Measurements from ENCODE around the gene CPM. TPM values are rescaled to one million over a fixed set of nuclear protein-coding genes. Genes with fewer than 3 reads are reported as not detected.
"Not testable (repeated sequence)": the region's sequence is repeated elsewhere in the genome, so short reads cannot be mapped to it uniquely, and the experiment has no call there.

The CPM gene
- total and polyA plus RNA-seq, 3 experiments from 2014 or later, result 0.26 to 1.9 (median 1.6) TPM

DNA sequence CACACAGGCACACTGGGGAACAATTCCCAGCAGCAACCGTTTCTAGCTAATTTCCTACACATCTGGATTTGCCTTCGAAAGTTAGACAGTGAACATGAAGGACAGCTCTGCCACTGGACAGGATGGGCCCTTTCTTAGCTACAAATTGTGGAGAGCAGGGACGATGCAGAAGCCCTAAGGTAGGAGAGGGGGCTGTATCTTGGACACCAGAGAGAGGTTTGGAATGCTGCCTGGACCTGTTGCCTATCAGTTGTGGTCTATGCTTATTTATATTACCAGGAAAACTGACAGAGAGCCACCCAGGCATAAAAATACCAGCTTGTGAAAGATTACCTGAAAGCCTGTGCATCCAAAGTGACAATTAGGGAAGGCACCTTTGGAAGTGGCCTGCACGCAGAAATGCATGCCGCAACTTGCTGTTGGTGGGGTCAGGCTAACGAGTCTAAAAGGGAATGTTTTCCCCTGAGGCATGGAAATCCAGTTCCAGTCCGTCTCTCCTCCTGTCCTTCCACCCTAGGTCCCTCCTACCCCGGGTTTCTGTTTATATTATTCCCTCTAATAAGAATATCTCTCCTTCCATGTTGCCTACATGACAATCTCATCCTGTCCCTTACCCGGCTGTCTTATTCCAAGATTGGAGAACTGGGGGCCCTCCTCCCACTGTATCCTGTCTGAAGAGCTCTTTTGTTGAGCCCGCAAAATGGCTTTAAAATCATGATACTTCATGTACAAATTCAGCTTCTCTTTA is 64.8 kb downstream of the CPM start:
- H3K36me3 ChIP-seq (ENCODE audit: insufficient read depth, low read length), result no peaks in the 10 kb centered on the region
- H3K27me3 Mint-ChIP-seq, result peaks cover 7 to 10% of the 10 kb centered on the region in 2 donors
- no peaks in the 10 kb centered on the region for H3K27me3 ChIP-seq (ENCODE audit: insufficient read depth, low read length, poor library complexity, severe bottlenecking)
- no peaks in the 10 kb centered on the region for H3K9me3 ChIP-seq (ENCODE audit: low read length)
- H3K4me3 ChIP-seq (ENCODE audit: low read length), result no peak overlapping the region
- H3K36me3 Mint-ChIP-seq, result no peaks in the 10 kb centered on the region
- CTCF ChIA-PET, result interaction anchor here (0.6 kb wide), 1 partner anchor 613 kb away, joined by 4 read pairs; no protein-coding TSS in a partner anchor
- POLR2A ChIA-PET, result no interaction called here
- H3K4me1 Mint-ChIP-seq, result peaks cover 0 to 2% (median 0%) of the 10 kb centered on the region in 3 donors
- no peaks in the 10 kb centered on the region for H3K9me3 Mint-ChIP-seq
- no peak overlapping the region for H3K27ac Mint-ChIP-seq
- no peak overlapping the region for H3K27ac ChIP-seq (ENCODE audit: low read depth, low read length)
- H3K4me1 ChIP-seq (ENCODE audit: insufficient read depth, low read length), result no peaks in the 10 kb centered on the region
- DNase-seq, result no peak
- H3K4me3 Mint-ChIP-seq, result no peak overlapping the region

- Mint-ChIP-seq H3K27me3 (peaks cover 7 to 14% of the 10 kb centered on the region in 2 donors), H3K4me1 (peaks cover 0 to 2% (median 0%) of the 10 kb centered on the region in 3 donors), H3K36me3 (no peaks in the 10 kb centered on the region), H3K4me3 (no peak overlapping the region), H3K27ac (no peak overlapping the region), H3K9me3 (no peaks in the 10 kb centered on the region)
- ChIA-PET CTCF (interaction anchor here (0.6 kb wide), 1 partner anchor 614 kb away, joined by 4 read pairs; no protein-coding TSS in a partner anchor), POLR2A (no interaction called here)
- Histone ChIP-seq H3K27me3 (ENCODE audit: insufficient read depth, low read length, poor library complexity, severe bottlenecking) (no peaks in the 10 kb centered on the region), H3K4me3 (ENCODE audit: low read length) (no peak overlapping the region), H3K9me3 (ENCODE audit: low read length) (no peaks in the 10 kb centered on the region), H3K36me3 (ENCODE audit: insufficient read depth, low read length) (no peaks in the 10 kb centered on the region), H3K4me1 (ENCODE audit: insufficient read depth, low read length) (no peaks in the 10 kb centered on the region), H3K27ac (ENCODE audit: low read depth, low read length) (no peak overlapping the region)
- no peak for DNase-seq
Observed at GRCh38 chr12:68867606-68868005, 65.4 kb downstream of the CPM start.

GRCh38 chr12:68866950-68867349 is 66.0 kb downstream of the CPM start:
- ChIA-PET POLR2A (no interaction called here), CTCF (no interaction called here)
- H3K9me3 Mint-ChIP-seq, result no peaks in the 10 kb centered on the region
- no peaks in the 10 kb centered on the region for H3K36me3 Mint-ChIP-seq
- no peaks in the 10 kb centered on the region for H3K9me3 ChIP-seq (ENCODE audit: low read length)
- H3K4me1 Mint-ChIP-seq, result peaks cover 0 to 2% (median 0%) of the 10 kb centered on the region in 3 donors
- H3K27me3 Mint-ChIP-seq, result peaks cover 7 to 15% of the 10 kb centered on the region in 2 donors
- DNase-seq, result no peak
- no peaks in the 10 kb centered on the region for H3K4me1 ChIP-seq (ENCODE audit: insufficient read depth, low read length)
- no peaks in the 10 kb centered on the region for H3K36me3 ChIP-seq (ENCODE audit: insufficient read depth, low read length)
- no peak overlapping the region for H3K27ac Mint-ChIP-seq
- H3K27me3 ChIP-seq (ENCODE audit: insufficient read depth, low read length, poor library complexity, severe bottlenecking), result no peaks in the 10 kb centered on the region
- no peak overlapping the region for H3K4me3 Mint-ChIP-seq
- no peak overlapping the region for H3K27ac ChIP-seq (ENCODE audit: low read depth, low read length)
- H3K4me3 ChIP-seq (ENCODE audit: low read length), result no peak overlapping the region

- no peaks in the 10 kb centered on the region for H3K9me3 ChIP-seq (ENCODE audit: low read length)
- H3K36me3 Mint-ChIP-seq, result no peaks in the 10 kb centered on the region
- no peaks in the 10 kb centered on the region for H3K4me1 ChIP-seq (ENCODE audit: insufficient read depth, low read length)
- H3K27me3 Mint-ChIP-seq, result peaks cover 2 to 18% of the 10 kb centered on the region in 2 donors
- POLR2A ChIA-PET, result no interaction called here
- H3K27ac ChIP-seq (ENCODE audit: low read depth, low read length), result no peak overlapping the region
- H3K9me3 Mint-ChIP-seq, result no peaks in the 10 kb centered on the region
- H3K27ac Mint-ChIP-seq, result no peak overlapping the region
- peaks cover 0 to 2% (median 0%) of the 10 kb centered on the region in 3 donors for H3K4me1 Mint-ChIP-seq
- no peak overlapping the region for H3K4me3 Mint-ChIP-seq
- CTCF ChIA-PET, result no interaction called here
- no peaks in the 10 kb centered on the region for H3K36me3 ChIP-seq (ENCODE audit: insufficient read depth, low read length)
- no peak overlapping the region for H3K4me3 ChIP-seq (ENCODE audit: low read length)
- H3K27me3 ChIP-seq (ENCODE audit: insufficient read depth, low read length, poor library complexity, severe bottlenecking), result no peaks in the 10 kb centered on the region
- DNase-seq, result no peak
Observed at GRCh38 chr12:68865399-68866164, 67.4 kb downstream of the CPM start.

DNA sequence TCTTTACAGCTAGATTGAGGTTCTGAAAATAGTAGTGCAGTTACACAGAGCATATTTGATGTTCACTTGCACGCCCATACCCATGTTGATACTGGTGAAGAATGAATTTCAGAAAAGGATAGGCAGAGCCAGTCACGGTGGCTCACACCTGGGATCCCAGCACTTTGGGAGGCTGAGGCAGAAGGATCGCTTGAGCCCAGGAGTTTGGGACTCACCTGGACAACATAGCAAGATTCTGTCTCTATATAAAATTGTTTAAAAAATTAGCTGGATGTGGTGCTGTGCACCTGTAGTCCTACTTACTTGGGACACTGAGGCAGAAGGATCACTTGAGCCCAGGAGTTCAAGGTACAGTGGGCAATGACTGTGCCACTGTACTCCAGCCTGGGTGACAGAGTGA is 68.4 kb downstream of the CPM start:
- H3K4me1 Mint-ChIP-seq, result peaks cover 0 to 2% (median 0%) of the 10 kb centered on the region in 3 donors
- no peak overlapping the region for H3K4me3 ChIP-seq (ENCODE audit: low read length)
- peaks cover 0 to 1% (median 0%) of the 10 kb centered on the region in 3 donors for H3K36me3 Mint-ChIP-seq
- no peaks in the 10 kb centered on the region for H3K4me1 ChIP-seq (ENCODE audit: insufficient read depth, low read length)
- H3K27ac Mint-ChIP-seq, result no peak overlapping the region
- H3K27me3 Mint-ChIP-seq, result peaks cover 5 to 19% of the 10 kb centered on the region in 2 donors
- H3K4me3 Mint-ChIP-seq, result no peak overlapping the region
- no peaks in the 10 kb centered on the region for H3K9me3 Mint-ChIP-seq
- no peak overlapping the region for H3K27ac ChIP-seq (ENCODE audit: low read depth, low read length)
- no peaks in the 10 kb centered on the region for H3K36me3 ChIP-seq (ENCODE audit: insufficient read depth, low read length)
- CTCF ChIA-PET, result no interaction called here
- POLR2A ChIA-PET, result no interaction called here
- H3K9me3 ChIP-seq (ENCODE audit: low read length), result no peaks in the 10 kb centered on the region
- no peak for DNase-seq
- no peaks in the 10 kb centered on the region for H3K27me3 ChIP-seq (ENCODE audit: insufficient read depth, low read length, poor library complexity, severe bottlenecking)

- H3K9me3 Mint-ChIP-seq; DNase-seq; H3K4me3 Mint-ChIP-seq; H3K4me1 Mint-ChIP-seq; H3K4me1 ChIP-seq (ENCODE audit: insufficient read depth, low read length); H3K36me3 ChIP-seq (ENCODE audit: insufficient read depth, low read length); H3K27ac Mint-ChIP-seq; H3K36me3 Mint-ChIP-seq; H3K9me3 ChIP-seq (ENCODE audit: low read length); CTCF ChIA-PET; POLR2A ChIA-PET; H3K4me3 ChIP-seq (ENCODE audit: low read length); H3K27ac ChIP-seq (ENCODE audit: low read depth, low read length); H3K27me3 ChIP-seq (ENCODE audit: insufficient read depth, low read length, poor library complexity, severe bottlenecking): not testable (repeated sequence)
- H3K27me3 Mint-ChIP-seq, result peaks cover 5 to 19% of the 10 kb centered on the region in 2 donors
Observed at GRCh38 chr12:68863886-68864454, 69.0 kb downstream of the CPM start.

DNA sequence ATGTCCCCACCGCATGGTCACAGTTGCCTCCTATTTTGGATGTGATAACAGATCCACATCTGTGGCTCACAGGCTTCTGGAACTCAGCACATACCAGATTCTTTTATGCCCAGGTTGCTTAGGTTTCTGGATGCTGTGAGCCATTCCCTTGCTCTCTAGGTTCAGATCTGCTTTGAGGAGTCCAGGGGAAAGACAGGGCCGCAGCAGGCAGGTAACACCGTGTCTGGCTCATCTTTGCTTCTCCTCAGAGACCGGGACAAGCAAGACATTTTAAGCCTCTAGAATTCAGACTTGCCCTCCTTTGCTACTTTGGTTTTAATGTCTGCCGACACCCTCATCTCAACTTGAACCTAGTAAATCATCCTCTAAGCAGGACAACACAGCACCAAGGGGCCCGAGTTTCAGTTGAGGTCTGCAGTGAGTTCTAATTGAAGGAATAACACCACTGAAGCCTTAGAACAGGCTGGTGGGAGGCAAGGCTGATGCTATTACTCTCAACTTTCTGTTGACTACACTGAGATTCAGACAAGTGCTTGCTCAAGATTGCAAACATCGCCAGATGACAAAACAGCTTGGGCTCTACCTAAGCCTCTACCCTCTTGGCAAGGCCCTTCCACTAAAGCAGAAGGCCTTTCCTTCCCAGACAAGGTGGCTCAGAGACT is 69.7 kb downstream of the CPM start:
- H3K9me3 ChIP-seq (ENCODE audit: low read length), result no peaks in the 10 kb centered on the region
- peak overlapping the region in 1 of 8 donors; percentile 29 for H3K27ac Mint-ChIP-seq
- POLR2A ChIA-PET, result no interaction called here
- H3K4me3 ChIP-seq (ENCODE audit: low read length), result no peak overlapping the region
- no peak overlapping the region for H3K27ac ChIP-seq (ENCODE audit: low read depth, low read length)
- H3K36me3 Mint-ChIP-seq, result peaks cover 0 to 1% (median 0%) of the 10 kb centered on the region in 3 donors
- no peaks in the 10 kb centered on the region for H3K36me3 ChIP-seq (ENCODE audit: insufficient read depth, low read length)
- no peaks in the 10 kb centered on the region for H3K4me1 ChIP-seq (ENCODE audit: insufficient read depth, low read length)
- no peak overlapping the region for H3K4me3 Mint-ChIP-seq
- H3K27me3 ChIP-seq (ENCODE audit: insufficient read depth, low read length, poor library complexity, severe bottlenecking), result no peaks in the 10 kb centered on the region
- no peaks in the 10 kb centered on the region for H3K9me3 Mint-ChIP-seq
- no peak for DNase-seq
- H3K27me3 Mint-ChIP-seq, result peaks cover 5 to 19% of the 10 kb centered on the region in 2 donors
- peaks cover 0 to 2% (median 0%) of the 10 kb centered on the region in 3 donors for H3K4me1 Mint-ChIP-seq
- CTCF ChIA-PET, result no interaction called here

DNA sequence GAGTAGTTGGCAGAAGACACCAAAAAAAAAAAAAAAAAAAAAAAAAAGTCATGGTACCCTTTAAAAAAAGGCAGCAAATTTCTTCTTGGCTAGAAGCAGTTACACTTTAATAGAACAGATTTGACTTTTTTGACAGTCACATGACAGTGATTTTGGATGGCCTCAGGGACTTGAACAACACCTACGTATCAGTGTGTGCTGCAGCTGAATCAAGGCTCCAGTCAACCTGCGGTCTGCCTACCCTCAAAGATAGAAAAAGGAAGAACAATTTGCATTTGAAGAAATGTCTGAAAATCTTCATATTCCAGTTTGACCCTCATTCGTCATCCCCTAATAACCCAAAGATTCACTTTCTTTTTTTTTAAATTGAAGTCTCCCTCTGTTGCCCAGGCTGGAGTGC is 71.1 kb downstream of the CPM start:
- no peak overlapping the region for H3K27ac Mint-ChIP-seq
- no peaks in the 10 kb centered on the region for H3K4me1 ChIP-seq (ENCODE audit: insufficient read depth, low read length)
- H3K36me3 ChIP-seq (ENCODE audit: insufficient read depth, low read length), result no peaks in the 10 kb centered on the region
- DNase-seq, result no peak
- no peaks in the 10 kb centered on the region for H3K9me3 ChIP-seq (ENCODE audit: low read length)
- no peaks in the 10 kb centered on the region for H3K27me3 ChIP-seq (ENCODE audit: insufficient read depth, low read length, poor library complexity, severe bottlenecking)
- H3K36me3 Mint-ChIP-seq, result peaks cover 0 to 1% (median 0%) of the 10 kb centered on the region in 3 donors
- peaks cover 0 to 2% (median 0%) of the 10 kb centered on the region in 3 donors for H3K4me1 Mint-ChIP-seq
- H3K27ac ChIP-seq (ENCODE audit: low read depth, low read length), result no peak overlapping the region
- no peak overlapping the region for H3K4me3 Mint-ChIP-seq
- H3K27me3 Mint-ChIP-seq, result peaks cover 5 to 19% of the 10 kb centered on the region in 2 donors
- ChIA-PET POLR2A (no interaction called here), CTCF (no interaction called here)
- no peaks in the 10 kb centered on the region for H3K9me3 Mint-ChIP-seq
- H3K4me3 ChIP-seq (ENCODE audit: low read length), result no peak overlapping the region
